D721Med (cell line): ENCODE results near the gene MTFMT.

ENCODE experiments used
- DNase-seq: peaks from one replicate; pipeline ENCODE4 v3.0.0; 2011; ENCODE audit warnings: low spot score; ENCODE audit not compliant: insufficient read length
- FAIRE-seq: peaks from 2 replicates; lab custom pipeline; 2011; peaks lifted over from hg19 to GRCh38; lab: Jason Lieb, UNC
- TF ChIP-seq, protein P1 (sequence below): IDR thresholded peaks from 2 replicates; pipeline ENCODE4 v1.5.1; 2012; ENCODE audit warnings: mild to moderate bottlenecking, control low read depth; ENCODE audit not compliant: insufficient read depth; ENCODE audit errors: missing control alignments

Gene MTFMT

DNA sequence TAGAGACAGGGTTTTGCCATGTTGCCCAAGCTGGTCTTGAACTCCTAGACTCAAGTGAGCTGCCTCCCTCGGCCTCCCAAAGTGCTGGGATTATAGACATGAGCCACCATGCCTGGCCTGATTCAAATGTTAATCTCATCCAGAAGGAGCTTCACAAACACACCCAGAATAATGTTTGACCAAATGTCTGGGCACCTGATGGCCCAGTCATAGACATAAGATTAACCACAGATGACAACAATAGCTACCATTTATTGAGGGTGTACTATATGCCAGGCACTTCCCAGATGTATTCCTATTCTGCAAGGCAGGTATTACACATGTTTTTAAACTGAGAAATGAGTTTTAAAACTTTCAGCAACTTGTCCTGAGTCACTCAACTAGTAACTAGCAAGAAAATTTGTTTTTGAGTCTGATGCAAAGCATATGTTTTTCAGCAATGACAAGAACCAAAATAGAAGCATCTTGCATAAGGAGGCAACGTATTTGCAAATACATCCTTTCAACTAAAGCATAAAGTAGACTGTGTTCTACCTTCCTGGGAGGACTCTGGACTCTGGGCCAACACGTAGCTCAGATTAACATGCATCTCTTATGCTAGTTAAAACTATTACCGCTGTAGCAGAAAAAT is 31.6 kb downstream of the MTFMT start:
- TF ChIP-seq, protein P1, sequence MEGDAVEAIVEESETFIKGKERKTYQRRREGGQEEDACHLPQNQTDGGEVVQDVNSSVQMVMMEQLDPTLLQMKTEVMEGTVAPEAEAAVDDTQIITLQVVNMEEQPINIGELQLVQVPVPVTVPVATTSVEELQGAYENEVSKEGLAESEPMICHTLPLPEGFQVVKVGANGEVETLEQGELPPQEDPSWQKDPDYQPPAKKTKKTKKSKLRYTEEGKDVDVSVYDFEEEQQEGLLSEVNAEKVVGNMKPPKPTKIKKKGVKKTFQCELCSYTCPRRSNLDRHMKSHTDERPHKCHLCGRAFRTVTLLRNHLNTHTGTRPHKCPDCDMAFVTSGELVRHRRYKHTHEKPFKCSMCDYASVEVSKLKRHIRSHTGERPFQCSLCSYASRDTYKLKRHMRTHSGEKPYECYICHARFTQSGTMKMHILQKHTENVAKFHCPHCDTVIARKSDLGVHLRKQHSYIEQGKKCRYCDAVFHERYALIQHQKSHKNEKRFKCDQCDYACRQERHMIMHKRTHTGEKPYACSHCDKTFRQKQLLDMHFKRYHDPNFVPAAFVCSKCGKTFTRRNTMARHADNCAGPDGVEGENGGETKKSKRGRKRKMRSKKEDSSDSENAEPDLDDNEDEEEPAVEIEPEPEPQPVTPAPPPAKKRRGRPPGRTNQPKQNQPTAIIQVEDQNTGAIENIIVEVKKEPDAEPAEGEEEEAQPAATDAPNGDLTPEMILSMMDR: no peak
- FAIRE-seq (no peak), DNase-seq (no peak)

DNA sequence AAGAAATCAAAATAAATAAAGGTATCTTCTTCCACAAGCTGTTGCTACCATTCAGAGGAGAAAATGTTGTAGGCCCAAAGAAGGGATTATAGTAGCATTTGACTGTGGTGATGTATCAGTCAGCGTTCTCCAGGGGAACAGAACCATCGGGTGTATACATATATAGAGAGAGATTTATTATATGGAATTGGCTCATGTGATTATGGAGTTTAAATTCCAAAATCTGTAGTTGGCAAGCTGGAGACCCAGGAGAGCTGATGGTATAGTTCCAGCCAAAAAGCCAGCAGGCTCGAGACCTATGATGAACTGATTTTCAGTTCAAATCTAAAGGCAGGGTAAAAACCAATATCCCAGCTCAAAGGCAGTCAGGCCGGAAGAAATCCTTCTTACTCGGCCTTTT is 32.4 kb downstream of the MTFMT start:
- DNase-seq (no peak), FAIRE-seq (no peak)
- TF ChIP-seq, protein P1: no peak

DNA sequence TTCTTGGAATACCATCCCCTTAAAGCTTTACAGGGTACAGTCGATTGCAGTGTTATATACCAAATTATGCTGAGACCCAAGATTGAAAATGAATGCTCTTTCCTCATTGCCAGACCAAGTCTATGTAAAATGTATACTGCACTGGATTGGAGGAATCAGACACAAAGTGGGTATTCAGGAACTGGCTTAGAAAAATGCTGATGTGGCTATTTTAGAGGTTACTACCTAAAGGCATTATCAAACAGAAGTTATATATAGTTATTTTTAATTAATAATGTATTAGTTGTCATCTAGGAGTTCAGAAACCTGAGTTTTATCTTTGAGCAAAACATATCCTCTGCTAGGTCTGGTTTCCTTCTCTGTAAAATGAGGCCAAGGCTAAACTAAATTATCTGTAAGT is 36.1 kb downstream of the MTFMT start:
- no peak for FAIRE-seq
- DNase-seq: no peak
- TF ChIP-seq, protein P1: no peak

DNA sequence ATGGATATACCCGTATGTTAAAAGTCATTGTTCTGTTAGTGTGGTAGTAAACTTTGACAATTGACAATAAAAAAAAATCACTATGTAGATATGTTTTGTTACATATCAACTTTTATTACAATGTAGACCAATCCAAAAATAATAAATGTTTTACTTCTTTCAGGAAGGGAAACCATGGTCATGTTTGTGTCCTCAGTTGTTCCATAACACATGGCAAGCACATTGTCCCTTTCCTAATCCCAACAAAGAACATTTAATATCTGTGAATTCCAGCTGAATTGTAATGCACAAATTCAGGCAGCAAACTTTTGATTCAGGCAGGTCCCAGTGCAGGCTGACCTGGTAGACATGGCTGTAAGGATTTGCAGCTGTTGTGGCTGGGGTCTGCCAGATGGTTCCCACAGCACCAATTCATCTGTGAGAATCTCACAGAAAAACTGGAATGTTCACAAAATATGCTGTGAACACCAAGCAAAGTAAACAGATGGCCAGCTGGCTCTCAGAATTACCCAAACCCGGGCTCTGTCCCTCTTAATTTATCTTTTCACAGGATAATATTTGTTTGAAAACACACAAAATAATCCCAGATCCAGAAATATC is 37.8 kb downstream of the MTFMT start:
- FAIRE-seq: no peak
- DNase-seq: no peak
- TF ChIP-seq, protein P1: no peak

DNA sequence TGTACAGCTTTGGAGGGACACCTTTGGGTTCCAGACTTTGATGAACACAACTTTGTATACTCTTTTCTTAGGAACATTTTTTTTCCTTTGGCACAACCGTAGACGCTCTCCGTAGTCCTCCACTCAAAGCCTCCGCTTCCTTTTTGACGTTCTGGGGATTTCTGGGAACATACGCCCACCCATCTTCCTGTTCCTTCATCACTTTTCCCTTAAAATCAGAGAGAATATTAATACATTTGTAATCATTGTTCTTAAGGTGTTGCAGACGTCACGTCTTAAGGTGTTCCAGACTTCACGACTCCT is 39.3 kb downstream of the MTFMT start:
- DNase-seq (no peak), FAIRE-seq (no peak)

DNA sequence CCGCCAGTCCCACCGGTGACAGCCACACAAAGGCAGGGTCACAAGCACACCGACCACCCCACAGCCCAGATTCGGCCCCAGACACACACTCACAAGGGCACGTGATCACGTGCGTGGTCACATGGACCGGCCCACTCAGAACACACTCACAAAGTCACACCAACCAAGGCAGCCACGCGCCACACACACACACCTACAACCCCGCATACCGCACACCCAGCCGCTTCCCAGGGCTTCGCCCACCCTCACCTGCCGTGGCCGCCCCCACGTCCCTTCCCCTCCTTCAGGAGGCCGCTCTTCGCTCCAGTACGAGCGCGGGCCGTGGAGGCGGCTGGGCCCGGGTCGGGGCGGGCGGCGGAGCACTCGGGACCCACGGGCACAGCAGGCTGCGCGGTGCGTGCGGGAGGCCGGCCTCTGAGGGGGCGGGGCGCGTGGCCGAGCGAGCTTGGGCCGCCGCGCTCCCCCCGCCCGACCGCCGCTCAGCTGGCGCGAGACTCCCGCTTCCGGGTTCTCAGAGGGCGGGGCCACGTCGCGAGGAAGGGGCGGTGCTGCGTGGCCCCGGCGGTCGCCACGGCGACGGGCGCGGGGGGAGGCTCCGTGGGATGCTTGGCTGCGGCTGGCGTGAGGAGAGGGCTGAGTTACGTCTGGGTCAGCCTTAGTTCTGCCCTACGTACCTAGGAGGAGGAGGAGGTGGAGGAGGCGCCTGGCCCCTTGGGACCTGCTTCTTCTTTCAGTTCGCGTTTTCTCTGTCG is 39.8 kb downstream of the MTFMT start, which contains the start of gene SPG21:
Gene SPG21 (minus strand): TSS at position 499 of the 752 bp plus-strand sequence. CDS start 6,345 bp downstream, outside the sequence.
- DNase-seq: peak; percentile 61
- no peak for FAIRE-seq
- TF ChIP-seq, protein P1: no peak

More for the DNA sequence above, 39.3 kb downstream of the MTFMT start:
- TF ChIP-seq, protein P1: no peak
